ENCODE results near the gene SUPT3H. TPM values are rescaled to one million over a fixed set of nuclear protein-coding genes. Genes with fewer than 3 reads are reported as not detected.

SUPT3H gene
- total RNA-seq, 4 donors from 2014 or later: 1.1 to 4.7 (median 3.7) TPM

- 90% methylated on average over 2 of the region's 2 CpGs for WGBS
- no peaks in the 10 kb centered on the region for H3K9me3 ChIP-seq
- no peak overlapping the region for H3K4me3 ChIP-seq
- DNase-seq (ENCODE audit: low spot score in 2 of 2): no peak
- H3K27me3 ChIP-seq: no peaks in the 10 kb centered on the region
- TF ChIP-seq POLR2AphosphoS5 (IDR thresholded peaks at IDR 0.05): no peak
- no peak for TF ChIP-seq EP300 (IDR thresholded peaks at IDR 0.05)
- no peak for TF ChIP-seq POLR2A (IDR thresholded peaks at IDR 0.05)
- no peak for TF ChIP-seq CTCF (IDR thresholded peaks at IDR 0.05)
- H3K4me1 ChIP-seq: no peaks in the 10 kb centered on the region
- H3K36me3 ChIP-seq: no peaks in the 10 kb centered on the region
- H3K27ac ChIP-seq: no peak overlapping the region
Observed at GRCh38 chr6:45201484-45201883, 176.2 kb downstream of the SUPT3H start.

- no peak for TF ChIP-seq EP300 (IDR thresholded peaks at IDR 0.05)
- no peak for TF ChIP-seq POLR2AphosphoS5 (IDR thresholded peaks at IDR 0.05)
- no peak for TF ChIP-seq CTCF (IDR thresholded peaks at IDR 0.05)
- no peak for TF ChIP-seq POLR2A (IDR thresholded peaks at IDR 0.05)
- Histone ChIP-seq H3K4me1 (no peaks in the 10 kb centered on the region), H3K27me3 (no peaks in the 10 kb centered on the region), H3K4me3 (no peak overlapping the region), H3K27ac (no peak overlapping the region), H3K36me3 (no peaks in the 10 kb centered on the region), H3K9me3 (no peaks in the 10 kb centered on the region)
- DNase-seq (ENCODE audit: low spot score in 2 of 2): no peak
Observed at GRCh38 chr6:45200510-45200909, 177.2 kb downstream of the SUPT3H start.

GRCh38 chr6:45199554-45199953 is 178.2 kb downstream of the SUPT3H start:
- TF ChIP-seq POLR2A (IDR thresholded peaks at IDR 0.05) (no peak), EP300 (IDR thresholded peaks at IDR 0.05) (no peak), CTCF (IDR thresholded peaks at IDR 0.05) (no peak), POLR2AphosphoS5 (IDR thresholded peaks at IDR 0.05) (no peak)
- Histone ChIP-seq H3K27me3 (no peaks in the 10 kb centered on the region), H3K36me3 (no peaks in the 10 kb centered on the region), H3K4me1 (no peaks in the 10 kb centered on the region), H3K27ac (no peak overlapping the region), H3K4me3 (no peak overlapping the region), H3K9me3 (no peaks in the 10 kb centered on the region)
- no peak for DNase-seq (ENCODE audit: low spot score in 2 of 2)

GRCh38 chr6:45196121-45196520 is 181.6 kb downstream of the SUPT3H start:
- 68% methylated on average over 3 of the region's 3 CpGs for WGBS
- Histone ChIP-seq H3K4me3 (no peak overlapping the region), H3K4me1 (no peaks in the 10 kb centered on the region), H3K9me3 (no peaks in the 10 kb centered on the region), H3K36me3 (no peaks in the 10 kb centered on the region), H3K27ac (no peak overlapping the region), H3K27me3 (no peaks in the 10 kb centered on the region)
- DNase-seq (ENCODE audit: low spot score in 2 of 2): no peak
- no peak for TF ChIP-seq POLR2A (IDR thresholded peaks at IDR 0.05)
- TF ChIP-seq POLR2AphosphoS5 (IDR thresholded peaks at IDR 0.05): no peak

- Histone ChIP-seq H3K4me1 (no peaks in the 10 kb centered on the region), H3K27me3 (no peaks in the 10 kb centered on the region), H3K27ac (no peak overlapping the region), H3K36me3 (no peaks in the 10 kb centered on the region), H3K4me3 (no peak overlapping the region), H3K9me3 (no peaks in the 10 kb centered on the region)
- TF ChIP-seq POLR2AphosphoS5 (IDR thresholded peaks at IDR 0.05): no peak
- TF ChIP-seq POLR2A (IDR thresholded peaks at IDR 0.05): no peak
- no peak for TF ChIP-seq CTCF (IDR thresholded peaks at IDR 0.05)
- no peak for TF ChIP-seq EP300 (IDR thresholded peaks at IDR 0.05)
- no peak for DNase-seq (ENCODE audit: low spot score in 2 of 2)
- 82% methylated on average over 1 of the region's 1 CpG for WGBS
Observed at GRCh38 chr6:45195137-45195536, 182.6 kb downstream of the SUPT3H start.

- no peaks in the 10 kb centered on the region for H3K27me3 ChIP-seq
- 84% methylated on average over 2 of the region's 2 CpGs for WGBS
Observed at GRCh38 chr6:45192556-45192955, 185.2 kb downstream of the SUPT3H start.

More at GRCh38 chr6:45192556-45192955, 185.2 kb downstream of the SUPT3H start:
- H3K4me1 ChIP-seq: no peaks in the 10 kb centered on the region
- no peak overlapping the region for H3K27ac ChIP-seq
- H3K36me3 ChIP-seq: no peaks in the 10 kb centered on the region
- H3K9me3 ChIP-seq: no peaks in the 10 kb centered on the region
- no peak overlapping the region for H3K4me3 ChIP-seq
- DNase-seq (ENCODE audit: low spot score in 2 of 2): no peak
- TF ChIP-seq POLR2AphosphoS5 (IDR thresholded peaks at IDR 0.05) (no peak), POLR2A (IDR thresholded peaks at IDR 0.05) (no peak), CTCF (IDR thresholded peaks at IDR 0.05) (no peak), EP300 (IDR thresholded peaks at IDR 0.05) (no peak)
